K562 (cell line): ENCODE data around the gene SLC22A16. TPM values are rescaled to one million over a fixed set of nuclear protein-coding genes. Genes with fewer than 3 reads are reported as not detected.

Experiments used
- ATAC-seq: fragments of 200-7000 bp; cut with Tn5 transposase; 3 replicates; pipeline ENCODE4 v1.9.1; 2020; ENCODE audit warnings: moderate library complexity
- BruUV-seq: library from RNA; stranded (reverse); fragments of 400-500 nt; replicated peaks from 2 replicates; lab custom pipeline; 2021; lab: Mats Ljungman, UMichigan
- CTCF ChIA-PET: fragments of 300-600 bp; formaldehyde crosslinking; extraction: SDS; loops from one replicate; lab custom pipeline; 2021; ENCODE audit warnings: low intra/inter-chr PET ratio; lab: Yijun Ruan, JAX
- POLR2A ChIA-PET: fragments of 300-600, 350-650 bp; sonication (Branson Sonifier 250); formaldehyde crosslinking; extraction: SDS; loops from one replicate; lab custom pipeline; 2021; ENCODE audit warnings: antibody characterized with exemption, inconsistent platforms; lab: Yijun Ruan, JAX
- DNase-seq, 4 experiments: peaks; one replicate each; pipeline versions ENCODE4 v3.0.0 to v3.0.0-alpha.2; 2011 to 2018; ENCODE audit warnings: low spot score in 3 of 4, mixed read lengths in 3 of 4; ENCODE audit errors: extremely low read depth in 1 of 4
- FAIRE-seq: peaks from 2 replicates; lab custom pipeline; 2011; peaks lifted over from hg19 to GRCh38; lab: Jason Lieb, UNC
- H2AFZ ChIP-seq: 2 replicates; pipeline ENCODE4 v1.6.0; 2011; ENCODE audit warnings: low read depth, low read length, control low read depth, inconsistent platforms
- H3K27ac ChIP-seq: fragments of 200-600 bp; 3 replicates; pipeline ENCODE4 v1.8.0; 2011; ENCODE audit warnings: low read depth, mild to moderate bottlenecking, control low read depth, inconsistent platforms, low read length, moderate library complexity, mixed read lengths; ENCODE audit errors: extremely low read depth
- H3K27me3 ChIP-seq, 2 experiments: fragments of 300-600 bp in 1 of 2; 2 replicates in 1 of 2; 3 replicates in 1 of 2; pipeline versions ENCODE4 v1.6.0 to v1.8.0; 2011; ENCODE audit warnings: inconsistent platforms in 2 of 2, low read length in 2 of 2, mild to moderate bottlenecking in 1 of 2, mixed read lengths in 1 of 2, moderate library complexity in 1 of 2; ENCODE audit not compliant: control insufficient read depth in 2 of 2, insufficient read depth in 2 of 2
- H3K36me3 ChIP-seq: fragments of 300-600 bp; 3 replicates; pipeline ENCODE4 v1.8.0; 2011; ENCODE audit warnings: mild to moderate bottlenecking, low read length, inconsistent platforms; ENCODE audit not compliant: control insufficient read depth, insufficient read depth
- H3K4me1 ChIP-seq, 2 experiments: fragments of 200-600 bp in 1 of 2; replicated peaks in 1 of 2; 2 replicates in 1 of 2; 3 replicates in 1 of 2; pipeline versions ENCODE4 v1.5.1 to v1.8.0; 2011; ENCODE audit warnings: inconsistent platforms in 2 of 2, low read length in 2 of 2, mild to moderate bottlenecking in 1 of 2, mixed read lengths in 1 of 2, moderate library complexity in 1 of 2; ENCODE audit not compliant: control insufficient read depth in 2 of 2, insufficient read depth in 2 of 2
- H3K4me2 ChIP-seq: 2 replicates; pipeline ENCODE4 v1.6.1; 2011; ENCODE audit warnings: low read length, control low read depth, inconsistent platforms, mixed read lengths; ENCODE audit not compliant: insufficient read depth
- H3K4me3 ChIP-seq: fragments of 200-600 bp; sonication (generic), shearing (Covaris generic); 2 replicates; pipeline ENCODE4 v1.5.1; 2016; ENCODE audit warnings: control low read depth, inconsistent platforms
- H3K79me2 ChIP-seq: fragments of 200-600 bp; 3 replicates; pipeline ENCODE4 v1.8.0; 2011; ENCODE audit warnings: low read length, inconsistent platforms; ENCODE audit not compliant: control insufficient read depth, insufficient read depth
- H3K9ac ChIP-seq, 2 experiments: 2 replicates each; pipeline versions ENCODE4 v1.6.0 to v1.6.1; 2011; ENCODE audit warnings: low read depth in 2 of 2, low read length in 2 of 2, control low read depth in 1 of 2, inconsistent platforms in 1 of 2, mild to moderate bottlenecking in 1 of 2, mixed read lengths in 1 of 2; ENCODE audit not compliant: insufficient read depth in 1 of 2
- H3K9me1 ChIP-seq: one replicate; pipeline ENCODE4 v1.6.0; 2011; ENCODE audit warnings: inconsistent platforms, mild to moderate bottlenecking, low read length, moderate library complexity; ENCODE audit not compliant: control insufficient read depth, insufficient read depth
- H3K9me3 ChIP-seq: replicated peaks from 2 replicates; pipeline ENCODE4 v1.5.1; 2011; ENCODE audit warnings: low read depth, low read length, inconsistent platforms; ENCODE audit not compliant: control insufficient read depth, insufficient read depth
- H4K20me1 ChIP-seq: replicated peaks from 2 replicates; pipeline ENCODE4 v1.6.1; 2011; ENCODE audit warnings: low read length, inconsistent platforms, mixed read lengths; ENCODE audit not compliant: control insufficient read depth, insufficient read depth
- BRCA1 ChIP-seq, 2 experiments: fragments of 450-650 bp in 1 of 2; sonication (generic) in 1 of 2; formaldehyde crosslinking in 1 of 2; IDR thresholded peaks; 2 replicates each; pipeline versions ENCODE4 v1.5.0 to v1.6.1; 2017 to 2020; ENCODE audit warnings: mild to moderate bottlenecking in 1 of 2, missing genetic modification reagents in 1 of 2
- ELF4 ChIP-seq: fragments of 450-650 bp; formaldehyde crosslinking; IDR thresholded peaks from 2 replicates; pipeline ENCODE4 v1.4.0; 2022; ENCODE audit warnings: missing genetic modification characterization
- KDM4B ChIP-seq, 2 experiments: fragments of 450-650 bp in 1 of 2; sonication (generic) in 1 of 2; IDR thresholded peaks; 2 replicates each; pipeline ENCODE4 v1.6.1; 2016 to 2017; ENCODE audit warnings: borderline replicate concordance in 2 of 2, antibody characterized with exemption in 1 of 2, low read depth in 1 of 2, mild to moderate bottlenecking in 1 of 2
- MAZ ChIP-seq, 2 experiments: fragments of 450-650 bp in 1 of 2; sonication (generic) in 1 of 2; formaldehyde crosslinking; IDR thresholded peaks in 1 of 2; conservative IDR thresholded peaks in 1 of 2; 2 replicates each; pipeline versions ENCODE4 v1.4.0 to v1.5.0; 2020; ENCODE audit warnings: mild to moderate bottlenecking in 1 of 2, missing genetic modification reagents in 1 of 2
- RFX7 ChIP-seq: fragments of 250-450 bp; sonication (Bioruptor Pico); IDR thresholded peaks from 2 replicates; pipeline ENCODE4 v1.5.1; 2021; ENCODE audit warnings: mild to moderate bottlenecking
- YBX1 ChIP-seq: fragments of 450-650 bp; IDR thresholded peaks from 2 replicates; pipeline ENCODE4 v1.7.1; 2016; ENCODE audit warnings: mild to moderate bottlenecking
- ZFP1 ChIP-seq: fragments of 450-650 bp; formaldehyde crosslinking; IDR thresholded peaks from 2 replicates; pipeline ENCODE4 v1.4.0; 2020; ENCODE audit warnings: mild to moderate bottlenecking, mixed read lengths
- ZNF239 ChIP-seq: fragments of 250-450 bp; sonication (Bioruptor Pico); IDR thresholded peaks from 2 replicates; pipeline ENCODE4 v1.4.0; 2020; ENCODE audit warnings: mild to moderate bottlenecking
- ZNF436 ChIP-seq: fragments of 250-450, 450-650 bp; sonication (Bioruptor Pico); formaldehyde crosslinking; IDR thresholded peaks from 2 replicates; pipeline ENCODE4 v1.7.0; 2020; ENCODE audit warnings: mild to moderate bottlenecking
- ZNF444 ChIP-seq: fragments of 250-450 bp; sonication (Bioruptor Pico); IDR thresholded peaks from 2 replicates; pipeline ENCODE4 v1.4.0; 2020; ENCODE audit warnings: mild to moderate bottlenecking, moderate library complexity
- ZNF644 ChIP-seq: fragments of 200-800 bp; sonication (Bioruptor generic); IDR thresholded peaks from 2 replicates; pipeline ENCODE4 v1.6.1; 2016; ENCODE audit warnings: low read depth, missing genetic modification characterization, missing compliant biosample characterization
- WGBS: fragments of 100-300 bp; shearing (Covaris generic); methylation state at CpG from one replicate; pipeline ENCODE4 v1.1.6; 2016; ENCODE audit warnings: low coverage, mixed read lengths; ENCODE audit not compliant: insufficient coverage; ENCODE audit errors: missing lambda C conversion rate; 5-methylcytosine and 5-hydroxymethylcytosine counted together
- in situ Hi-C: fragments of 300-500 bp; cut with MboI; formaldehyde crosslinking; loops from 4 replicates; pipeline ENCODE4 v1.15.0; 2018; ENCODE audit warnings: inconsistent platforms, mixed read lengths
- intact Hi-C: fragments of 100-400 bp; cut with micrococcal nuclease; formaldehyde crosslinking; loops from 2 replicates; pipeline ENCODE4 v1.14.2; 2022
- polyA plus RNA-seq, 8 experiments: library from polyadenylated mRNA; depleted of rRNA in 4 of 8; stranded (reverse) in 5 of 8; unstranded in 3 of 8; fragments of >200 nt; fragmentation: Nextera tagmentation in 2 of 8; fragmentation: Illumina TruSeq in 1 of 8; extraction: Ambion mirVana in 2 of 8; extraction: Trizol in 1 of 8; gene quantifications; 2 replicates each; pipeline versions ENCODE4 v1.2.1 to v1.2.3, GENCODE V29; 2011 to 2014; ENCODE audit warnings: inconsistent platforms in 1 of 8, missing spikeins in 1 of 8
- total RNA-seq, 7 experiments: library from RNA; depleted of rRNA in 6 of 7; stranded (reverse); fragments of >200 nt in 6 of 7; fragmentation: Illumina TruSeq in 2 of 7; extraction: Trizol in 2 of 7; gene quantifications; 2 replicates each; pipeline versions ENCODE4 v1.2.1 to v1.2.3, GENCODE V29; 2011 to 2021; ENCODE audit warnings: low replicate concordance in 1 of 7
- TF ChIP-seq, protein P1 (sequence below), 2 experiments: fragments of 200-800 bp in 1 of 2; sonication (Bioruptor generic) in 1 of 2; sonication (generic) in 1 of 2; formaldehyde crosslinking in 1 of 2; IDR thresholded peaks in 1 of 2; conservative IDR thresholded peaks in 1 of 2; 2 replicates each; pipeline versions ENCODE4 v1.5.0 to v1.6.1; 2016 to 2020; ENCODE audit warnings: missing compliant biosample characterization in 1 of 2, missing genetic modification characterization in 1 of 2, missing genetic modification reagents in 1 of 2
- TF ChIP-seq, protein P2 (sequence below): fragments of 450-650 bp; IDR thresholded peaks from 2 replicates; pipeline ENCODE4 v1.6.1; 2017; ENCODE audit warnings: antibody characterized with exemption

Gene SLC22A16
- total and polyA plus RNA-seq, 9 of the 15 experiments (the other 6 are each of a cell fraction or from before 2014, with no cell fraction given) = not detected

DNA sequence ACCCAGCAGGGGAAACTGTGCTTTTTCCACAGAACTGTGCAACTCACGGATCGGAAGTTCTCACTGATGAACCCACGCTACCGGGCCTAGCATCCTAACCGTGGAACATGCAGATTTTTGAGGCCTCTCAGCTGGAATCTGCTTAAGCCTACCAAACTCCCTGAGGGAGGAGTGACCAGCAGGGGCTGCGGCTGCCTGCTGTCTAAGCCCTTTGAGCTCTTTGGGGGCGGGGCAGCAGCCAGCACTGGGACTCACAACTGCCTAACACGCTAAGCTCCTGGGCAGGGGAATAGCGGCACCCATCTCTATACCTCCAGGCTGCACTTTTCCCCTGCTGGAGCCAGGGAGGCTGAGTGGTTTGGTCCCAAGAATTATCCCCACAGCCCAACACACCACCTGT is 97.9 kb downstream of the SLC22A16 start:
- no peak for ATAC-seq
- H3K79me2 ChIP-seq = no peaks in the 10 kb centered on the region
- POLR2A ChIA-PET = no interaction called here
- no peak for DNase-seq
- no peaks in the 10 kb centered on the region for H4K20me1 ChIP-seq
- H3K9me3 ChIP-seq = no peaks in the 10 kb centered on the region
- H2AFZ ChIP-seq = no peak overlapping the region
- H3K27ac ChIP-seq = no peak overlapping the region
- no TSS peak for BruUV-seq
- H3K9me1 ChIP-seq = no peaks in the 10 kb centered on the region
- no peaks in the 10 kb centered on the region; a peak in 3 of 5 replicates for H3K27me3 ChIP-seq
- no peak for TF ChIP-seq ZFP1 (CRISPR knock-in tag)
- no peak for TF ChIP-seq ZNF239 (CRISPR knock-in tag)
- no peak for TF ChIP-seq RFX7
- TF ChIP-seq YBX1 = no peak
- TF ChIP-seq MAZ (CRISPR knock-in tag; conservative IDR thresholded peaks at IDR 0.05 in 1 of 2, IDR thresholded peaks at IDR 0.05 in 1 of 2) = no peak
- no peak for TF ChIP-seq ZNF444 (CRISPR knock-in tag)
- TF ChIP-seq ZNF644 (tag) = no peak
- TF ChIP-seq BRCA1 (IDR thresholded peaks at IDR 0.05) = no peak
- no peak for TF ChIP-seq BRCA1 (CRISPR knock-in tag; IDR thresholded peaks at IDR 0.05)
- no peak for TF ChIP-seq KDM4B (IDR thresholded peaks at IDR 0.05; ENCODE audit: borderline replicate concordance in 2 of 2, low read depth in 1 of 2)
- TF ChIP-seq, protein P1, sequence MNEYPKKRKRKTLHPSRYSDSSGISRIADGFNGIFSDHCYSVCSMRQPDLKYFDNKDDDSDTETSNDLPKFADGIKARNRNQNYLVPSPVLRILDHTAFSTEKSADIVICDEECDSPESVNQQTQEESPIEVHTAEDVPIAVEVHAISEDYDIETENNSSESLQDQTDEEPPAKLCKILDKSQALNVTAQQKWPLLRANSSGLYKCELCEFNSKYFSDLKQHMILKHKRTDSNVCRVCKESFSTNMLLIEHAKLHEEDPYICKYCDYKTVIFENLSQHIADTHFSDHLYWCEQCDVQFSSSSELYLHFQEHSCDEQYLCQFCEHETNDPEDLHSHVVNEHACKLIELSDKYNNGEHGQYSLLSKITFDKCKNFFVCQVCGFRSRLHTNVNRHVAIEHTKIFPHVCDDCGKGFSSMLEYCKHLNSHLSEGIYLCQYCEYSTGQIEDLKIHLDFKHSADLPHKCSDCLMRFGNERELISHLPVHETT (CRISPR knock-in tag; conservative IDR thresholded peaks at IDR 0.05 in 1 of 2, IDR thresholded peaks at IDR 0.05 in 1 of 2) = no peak
- no peak for TF ChIP-seq ELF4
- TF ChIP-seq, protein P2, sequence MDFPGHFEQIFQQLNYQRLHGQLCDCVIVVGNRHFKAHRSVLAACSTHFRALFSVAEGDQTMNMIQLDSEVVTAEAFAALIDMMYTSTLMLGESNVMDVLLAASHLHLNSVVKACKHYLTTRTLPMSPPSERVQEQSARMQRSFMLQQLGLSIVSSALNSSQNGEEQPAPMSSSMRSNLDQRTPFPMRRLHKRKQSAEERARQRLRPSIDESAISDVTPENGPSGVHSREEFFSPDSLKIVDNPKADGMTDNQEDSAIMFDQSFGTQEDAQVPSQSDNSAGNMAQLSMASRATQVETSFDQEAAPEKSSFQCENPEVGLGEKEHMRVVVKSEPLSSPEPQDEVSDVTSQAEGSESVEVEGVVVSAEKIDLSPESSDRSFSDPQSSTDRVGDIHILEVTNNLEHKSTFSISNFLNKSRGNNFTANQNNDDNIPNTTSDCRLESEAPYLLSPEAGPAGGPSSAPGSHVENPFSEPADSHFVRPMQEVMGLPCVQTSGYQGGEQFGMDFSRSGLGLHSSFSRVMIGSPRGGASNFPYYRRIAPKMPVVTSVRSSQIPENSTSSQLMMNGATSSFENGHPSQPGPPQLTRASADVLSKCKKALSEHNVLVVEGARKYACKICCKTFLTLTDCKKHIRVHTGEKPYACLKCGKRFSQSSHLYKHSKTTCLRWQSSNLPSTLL = no peak
- no peak for TF ChIP-seq ZNF436
- TF ChIP-seq, all 486 proteins: peak for 0
- in situ Hi-C loops = loop anchor here (25.0 kb wide), 1 partner anchor 841 kb away; no protein-coding TSS in a partner anchor
- 1% methylated on average over 8 of the region's 9 CpGs for WGBS
- FAIRE-seq = no peak
- H3K36me3 ChIP-seq = no peaks in the 10 kb centered on the region
- CTCF ChIA-PET = interaction anchor here (1.2 kb wide), 1 partner anchor 12 kb away, joined by 3 read pairs; no protein-coding TSS in a partner anchor
- intact Hi-C loops = no loop called here
- H3K4me2 ChIP-seq = no peak overlapping the region
- no peak overlapping the region for H3K9ac ChIP-seq
- no peak overlapping the region for H3K4me3 ChIP-seq
- no peaks in the 10 kb centered on the region for H3K4me1 ChIP-seq
